GM23338 (cell line): ENCODE data around the gene OR6C70. TPM values are rescaled to one million over a fixed set of nuclear protein-coding genes. Genes with fewer than 3 reads are reported as not detected.
"Not testable (repeated sequence)": the region's sequence is repeated elsewhere in the genome, so short reads cannot be mapped to it uniquely, and the experiment has no call there.

Experiments used
- ATAC-seq: fragments of 200-7000 bp; cut with Tn5 transposase; 3 replicates; pipeline ENCODE4 v1.9.1; 2020
- DNase-seq: peaks from one replicate; pipeline ENCODE4 v3.0.0-alpha.2; 2015; ENCODE audit warnings: low spot score
- H2AFZ ChIP-seq: fragments of 200-600 bp; sonication (generic); 2 replicates; pipeline ENCODE4 v1.8.0; 2016; ENCODE audit warnings: antibody characterized with exemption, mild to moderate bottlenecking, moderate library complexity
- H3F3A ChIP-seq: fragments of 200-600 bp; sonication (generic); replicated peaks from 2 replicates; pipeline ENCODE4 v1.8.0; 2017; ENCODE audit warnings: antibody characterized with exemption, mixed run types, low read depth
- H3K27ac ChIP-seq: fragments of 200-600 bp; sonication (generic); 2 replicates; pipeline ENCODE4 v1.6.1; 2016; ENCODE audit warnings: low read depth
- H3K27me3 ChIP-seq: fragments of 200-600 bp; sonication (generic); 2 replicates; pipeline ENCODE4 v1.8.0; 2016; ENCODE audit warnings: mild to moderate bottlenecking, mixed run types, moderate library complexity; ENCODE audit not compliant: insufficient read depth
- H3K36me3 ChIP-seq: fragments of 200-600 bp; sonication (generic); 2 replicates; pipeline ENCODE4 v1.8.0; 2016; ENCODE audit warnings: mild to moderate bottlenecking; ENCODE audit not compliant: insufficient read depth
- H3K4me1 ChIP-seq: fragments of 200-600 bp; sonication (generic); 2 replicates; pipeline ENCODE4 v1.8.0; 2016; ENCODE audit warnings: mild to moderate bottlenecking, moderate library complexity; ENCODE audit not compliant: insufficient read depth
- H3K4me2 ChIP-seq: fragments of 200-600 bp; sonication (generic); 2 replicates; pipeline ENCODE4 v1.7.1; 2017; ENCODE audit warnings: mixed run types
- H3K4me3 ChIP-seq: fragments of 200-600 bp; sonication (generic); 2 replicates; pipeline ENCODE4 v1.6.1; 2016; ENCODE audit warnings: mixed run types
- H3K79me2 ChIP-seq: fragments of 200-600 bp; sonication (generic); replicated peaks from 2 replicates; pipeline ENCODE4 v1.8.0; 2017; ENCODE audit warnings: mild to moderate bottlenecking; ENCODE audit not compliant: insufficient read depth
- H3K9me2 ChIP-seq: fragments of 200-600 bp; sonication (generic); 2 replicates; pipeline ENCODE4 v1.8.0; 2017; ENCODE audit not compliant: insufficient read depth
- H4K20me1 ChIP-seq: fragments of 200-600 bp; sonication (generic); replicated peaks from 2 replicates; pipeline ENCODE4 v1.8.0; 2017; ENCODE audit warnings: mild to moderate bottlenecking; ENCODE audit not compliant: insufficient read depth
- H3K27ac Mint-ChIP-seq: 2 replicates; pipeline ENCODE4 v1.8.0; 2020; ENCODE audit warnings: inconsistent platforms, mild to moderate bottlenecking, moderate library complexity, mixed read lengths
- H3K27me3 Mint-ChIP-seq: 3 replicates; pipeline ENCODE4 v1.8.0; 2022; ENCODE audit warnings: low read depth, mild to moderate bottlenecking, moderate library complexity, mixed read lengths, inconsistent platforms; ENCODE audit not compliant: insufficient read depth, poor library complexity
- H3K36me3 Mint-ChIP-seq: 3 replicates; pipeline ENCODE4 v1.8.0; 2021; ENCODE audit warnings: low read depth, mild to moderate bottlenecking, inconsistent platforms, moderate library complexity, mixed read lengths
- H3K4me1 Mint-ChIP-seq: 3 replicates; pipeline ENCODE4 v1.8.0; 2020; ENCODE audit warnings: mild to moderate bottlenecking, inconsistent platforms, mixed read lengths
- H3K4me3 Mint-ChIP-seq: 3 replicates; pipeline ENCODE4 v1.8.0; 2021; ENCODE audit warnings: moderate library complexity, mild to moderate bottlenecking, inconsistent platforms, mixed read lengths
- H3K9me3 Mint-ChIP-seq: 3 replicates; pipeline ENCODE4 v1.8.0; 2020; ENCODE audit warnings: moderate library complexity, mild to moderate bottlenecking, inconsistent platforms, mixed read lengths
- CTCF ChIP-seq, 2 experiments: fragments of 200-600 bp in 1 of 2; sonication (generic) in 1 of 2; conservative IDR thresholded peaks; 2 replicates each; pipeline versions ENCODE4 v1.5.1 to v1.6.1; 2016 to 2017; ENCODE audit warnings: antibody characterized with exemption in 2 of 2, low read depth in 2 of 2, mild to moderate bottlenecking in 2 of 2, moderate library complexity in 1 of 2
- EZH2 ChIP-seq: fragments of 200-600 bp; sonication (generic); IDR thresholded peaks from one replicate; pipeline ENCODE4 v1.8.0; 2017; ENCODE audit warnings: antibody characterized with exemption, mild to moderate bottlenecking, low read depth; ENCODE audit not compliant: unreplicated experiment
- ZNF114 ChIP-seq: fragments of 250-450 bp; sonication (Bioruptor Pico); IDR thresholded peaks from 2 replicates; pipeline ENCODE4 v1.5.0; 2020; ENCODE audit warnings: mild to moderate bottlenecking, moderate library complexity
- polyA plus RNA-seq: library from polyadenylated mRNA; unstranded; fragments of >200 nt; fragmentation: Nextera tagmentation; extraction: Ambion mirVana; gene quantifications from 2 replicates; pipeline ENCODE4 v1.2.1, GENCODE V29; 2016
- total RNA-seq: library from RNA; depleted of rRNA; stranded (reverse); fragments of >200 nt; shearing (Covaris generic); gene quantifications from 2 replicates; pipeline ENCODE4 v1.2.3, GENCODE V29; 2014
- TF ChIP-seq, protein P1 (sequence below): fragments of 250-450 bp; sonication (Bioruptor Pico); IDR thresholded peaks from 2 replicates; pipeline ENCODE4 v1.5.0; 2020; ENCODE audit warnings: mild to moderate bottlenecking, moderate library complexity

Gene OR6C70
- total and polyA plus RNA-seq, 2 experiments from 2014 or later = not detected

- TF ChIP-seq, protein P1, sequence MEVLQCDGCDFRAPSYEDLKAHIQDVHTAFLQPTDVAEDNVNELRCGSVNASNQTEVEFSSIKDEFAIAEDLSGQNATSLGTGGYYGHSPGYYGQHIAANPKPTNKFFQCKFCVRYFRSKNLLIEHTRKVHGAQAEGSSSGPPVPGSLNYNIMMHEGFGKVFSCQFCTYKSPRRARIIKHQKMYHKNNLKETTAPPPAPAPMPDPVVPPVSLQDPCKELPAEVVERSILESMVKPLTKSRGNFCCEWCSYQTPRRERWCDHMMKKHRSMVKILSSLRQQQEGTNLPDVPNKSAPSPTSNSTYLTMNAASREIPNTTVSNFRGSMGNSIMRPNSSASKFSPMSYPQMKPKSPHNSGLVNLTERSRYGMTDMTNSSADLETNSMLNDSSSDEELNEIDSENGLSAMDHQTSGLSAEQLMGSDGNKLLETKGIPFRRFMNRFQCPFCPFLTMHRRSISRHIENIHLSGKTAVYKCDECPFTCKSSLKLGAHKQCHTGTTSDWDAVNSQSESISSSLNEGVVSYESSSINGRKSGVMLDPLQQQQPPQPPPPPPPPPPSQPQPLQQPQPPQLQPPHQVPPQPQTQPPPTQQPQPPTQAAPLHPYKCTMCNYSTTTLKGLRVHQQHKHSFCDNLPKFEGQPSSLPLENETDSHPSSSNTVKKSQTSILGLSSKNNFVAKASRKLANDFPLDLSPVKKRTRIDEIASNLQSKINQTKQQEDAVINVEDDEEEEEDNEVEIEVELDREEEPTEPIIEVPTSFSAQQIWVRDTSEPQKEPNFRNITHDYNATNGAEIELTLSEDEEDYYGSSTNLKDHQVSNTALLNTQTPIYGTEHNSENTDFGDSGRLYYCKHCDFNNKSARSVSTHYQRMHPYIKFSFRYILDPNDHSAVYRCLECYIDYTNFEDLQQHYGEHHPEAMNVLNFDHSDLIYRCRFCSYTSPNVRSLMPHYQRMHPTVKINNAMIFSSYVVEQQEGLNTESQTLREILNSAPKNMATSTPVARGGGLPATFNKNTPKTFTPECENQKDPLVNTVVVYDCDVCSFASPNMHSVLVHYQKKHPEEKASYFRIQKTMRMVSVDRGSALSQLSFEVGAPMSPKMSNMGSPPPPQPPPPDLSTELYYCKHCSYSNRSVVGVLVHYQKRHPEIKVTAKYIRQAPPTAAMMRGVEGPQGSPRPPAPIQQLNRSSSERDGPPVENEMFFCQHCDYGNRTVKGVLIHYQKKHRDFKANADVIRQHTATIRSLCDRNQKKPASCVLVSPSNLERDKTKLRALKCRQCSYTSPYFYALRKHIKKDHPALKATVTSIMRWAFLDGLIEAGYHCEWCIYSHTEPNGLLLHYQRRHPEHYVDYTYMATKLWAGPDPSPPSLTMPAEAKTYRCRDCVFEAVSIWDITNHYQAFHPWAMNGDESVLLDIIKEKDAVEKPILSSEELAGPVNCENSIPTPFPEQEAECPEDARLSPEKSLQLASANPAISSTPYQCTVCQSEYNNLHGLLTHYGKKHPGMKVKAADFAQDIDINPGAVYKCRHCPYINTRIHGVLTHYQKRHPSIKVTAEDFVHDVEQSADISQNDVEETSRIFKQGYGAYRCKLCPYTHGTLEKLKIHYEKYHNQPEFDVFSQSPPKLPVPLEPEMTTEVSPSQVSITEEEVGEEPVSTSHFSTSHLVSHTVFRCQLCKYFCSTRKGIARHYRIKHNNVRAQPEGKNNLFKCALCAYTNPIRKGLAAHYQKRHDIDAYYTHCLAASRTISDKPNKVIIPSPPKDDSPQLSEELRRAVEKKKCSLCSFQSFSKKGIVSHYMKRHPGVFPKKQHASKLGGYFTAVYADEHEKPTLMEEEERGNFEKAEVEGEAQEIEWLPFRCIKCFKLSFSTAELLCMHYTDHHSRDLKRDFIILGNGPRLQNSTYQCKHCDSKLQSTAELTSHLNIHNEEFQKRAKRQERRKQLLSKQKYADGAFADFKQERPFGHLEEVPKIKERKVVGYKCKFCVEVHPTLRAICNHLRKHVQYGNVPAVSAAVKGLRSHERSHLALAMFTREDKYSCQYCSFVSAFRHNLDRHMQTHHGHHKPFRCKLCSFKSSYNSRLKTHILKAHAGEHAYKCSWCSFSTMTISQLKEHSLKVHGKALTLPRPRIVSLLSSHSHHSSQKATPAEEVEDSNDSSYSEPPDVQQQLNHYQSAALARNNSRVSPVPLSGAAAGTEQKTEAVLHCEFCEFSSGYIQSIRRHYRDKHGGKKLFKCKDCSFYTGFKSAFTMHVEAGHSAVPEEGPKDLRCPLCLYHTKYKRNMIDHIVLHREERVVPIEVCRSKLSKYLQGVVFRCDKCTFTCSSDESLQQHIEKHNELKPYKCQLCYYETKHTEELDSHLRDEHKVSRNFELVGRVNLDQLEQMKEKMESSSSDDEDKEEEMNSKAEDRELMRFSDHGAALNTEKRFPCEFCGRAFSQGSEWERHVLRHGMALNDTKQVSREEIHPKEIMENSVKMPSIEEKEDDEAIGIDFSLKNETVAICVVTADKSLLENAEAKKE (CRISPR knock-in tag) = no peak
- no peak for TF ChIP-seq ZNF114 (CRISPR knock-in tag)
- TF ChIP-seq CTCF (conservative IDR thresholded peaks at IDR 0.05; ENCODE audit: low read depth in 2 of 2) = no peak
- TF ChIP-seq EZH2 = no peak
These were observed 22.1 kb upstream of the OR6C70 start, which contains the start of gene OR6C68 (continued) for GRCh38 chr12:55492078-55492477.

DNA sequence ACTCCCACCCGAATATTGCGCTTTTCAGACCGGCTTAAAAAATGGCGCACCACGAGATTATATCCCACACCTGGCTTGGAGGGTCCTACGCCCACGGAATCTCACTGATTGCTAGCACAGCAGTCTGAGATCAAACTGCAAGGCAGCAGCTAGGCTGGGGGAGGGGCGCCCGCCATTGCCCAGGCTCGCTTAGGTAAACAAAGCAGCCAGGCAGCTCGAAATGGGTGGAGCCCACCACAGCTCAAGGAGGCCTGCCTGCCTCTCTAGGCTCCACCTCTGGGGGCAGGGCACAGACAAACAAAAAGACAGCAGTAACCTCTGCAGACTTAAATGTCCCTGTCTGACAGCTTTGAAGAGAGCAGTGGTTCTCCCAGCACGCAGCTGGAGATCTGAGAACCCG is 14.3 kb upstream of the OR6C70 start:
- not testable (repeated sequence) for H3K4me3 ChIP-seq, H3K36me3 ChIP-seq, H4K20me1 ChIP-seq, H3K27me3 ChIP-seq, H3K36me3 Mint-ChIP-seq, H3K9me2 ChIP-seq, H3K9me3 Mint-ChIP-seq, H3K79me2 ChIP-seq, ATAC-seq, H3K4me1 ChIP-seq, H3F3A ChIP-seq, DNase-seq, H3K27ac ChIP-seq, H3K4me2 ChIP-seq, H2AFZ ChIP-seq, H3K27me3 Mint-ChIP-seq
- Mint-ChIP-seq H3K4me3 (peak overlapping the region; percentile 58; the same call in 1 of the 3 replicates), H3K27ac (peak overlapping the region; percentile 82; the same call in 1 of the 2 replicates), H3K4me1 (peaks cover 12% of the 10 kb centered on the region)

DNA sequence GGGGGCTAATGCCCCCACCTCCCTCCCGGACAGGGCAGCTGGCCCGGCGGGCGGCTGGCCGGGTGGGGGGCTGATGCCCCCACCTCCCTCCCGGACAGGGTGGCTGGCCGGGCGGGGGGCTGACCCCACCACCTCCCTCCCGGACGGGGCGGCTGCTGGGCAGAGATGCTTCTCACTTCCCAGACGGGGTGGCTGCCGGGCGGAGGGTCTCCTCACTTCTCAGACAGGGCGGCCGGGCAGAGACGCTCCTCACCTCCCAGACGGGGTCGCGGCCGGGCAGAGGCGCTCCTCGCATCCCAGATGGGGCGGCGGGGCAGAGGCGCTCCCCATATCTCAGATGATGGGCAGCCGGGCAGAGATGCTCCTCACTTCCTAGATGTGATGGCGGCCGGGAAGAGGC is 9.2 kb upstream of the OR6C70 start:
- not testable (repeated sequence) for H3K27me3 Mint-ChIP-seq, H2AFZ ChIP-seq, H3F3A ChIP-seq, H3K4me3 ChIP-seq, H3K9me3 Mint-ChIP-seq, H3K27me3 ChIP-seq, H3K9me2 ChIP-seq, H3K27ac Mint-ChIP-seq, H3K4me1 ChIP-seq, DNase-seq, H4K20me1 ChIP-seq, ATAC-seq, H3K36me3 Mint-ChIP-seq, H3K36me3 ChIP-seq, H3K79me2 ChIP-seq, H3K27ac ChIP-seq, H3K4me2 ChIP-seq, H3K4me3 Mint-ChIP-seq
- H3K4me1 Mint-ChIP-seq = peaks cover 12% of the 10 kb centered on the region
